Liver (tissue), 9 donors: ENCODE results near the gene GAS2. TPM values are rescaled to one million over a fixed set of nuclear protein-coding genes. Genes with fewer than 3 reads are reported as not detected.

Experiments used
- DNase-seq: peaks from one replicate; pipeline ENCODE4 v3.0.0-alpha.2; 2017; ENCODE audit warnings: low spot score
- H3K27ac ChIP-seq, 2 donors: one replicate each; pipeline ENCODE4 v1.7.0; 2013; ENCODE audit warnings: inconsistent platforms in 2 of 2, low read length in 2 of 2, control low read depth in 1 of 2, low read depth in 1 of 2, mild to moderate bottlenecking in 1 of 2
- H3K27me3 ChIP-seq, 4 donors: one replicate each; pipeline versions ENCODE4 v1.6.1 to v1.7.0; 2013; ENCODE audit warnings: low read length in 3 of 4, inconsistent platforms in 1 of 4, mild to moderate bottlenecking in 1 of 4, moderate library complexity in 1 of 4; ENCODE audit not compliant: control insufficient read depth in 4 of 4, insufficient read depth in 4 of 4
- H3K36me3 ChIP-seq, 4 donors: one replicate each; pipeline versions ENCODE4 v1.6.1 to v1.7.0; 2013; ENCODE audit warnings: low read length in 3 of 4, mild to moderate bottlenecking in 3 of 4, low read depth in 1 of 4, moderate library complexity in 1 of 4; ENCODE audit not compliant: control insufficient read depth in 4 of 4, insufficient read depth in 3 of 4
- H3K4me1 ChIP-seq, 4 donors: one replicate each; pipeline versions ENCODE4 v1.6.1 to v1.7.0; 2013; ENCODE audit warnings: low read length in 3 of 4, mild to moderate bottlenecking in 3 of 4, moderate library complexity in 1 of 4; ENCODE audit not compliant: control insufficient read depth in 4 of 4, insufficient read depth in 4 of 4
- H3K4me3 ChIP-seq, 3 donors: one replicate each; pipeline versions ENCODE4 v1.6.1 to v1.7.0; 2013; ENCODE audit warnings: low read length in 3 of 3, control low read depth in 1 of 3, low read depth in 1 of 3, mild to moderate bottlenecking in 1 of 3
- H3K9ac ChIP-seq, 2 donors: one replicate each; pipeline ENCODE4 v1.7.0; 2013; ENCODE audit warnings: low read length in 2 of 2, mild to moderate bottlenecking in 2 of 2, moderate library complexity in 2 of 2, control low read depth in 1 of 2, low read depth in 1 of 2
- H3K9me3 ChIP-seq, 4 donors: one replicate each; pipeline versions ENCODE4 v1.6.1 to v1.7.0; 2013; ENCODE audit warnings: low read length in 3 of 4; ENCODE audit not compliant: control insufficient read depth in 4 of 4
- CTCF ChIP-seq: fragments of 150-350 bp; IDR thresholded peaks from 2 replicates; pipeline ENCODE4 v1.5.1; 2017; ENCODE audit warnings: improper control_type of control experiment, low read depth, low read length; ENCODE audit not compliant: missing input control
- EGR1 ChIP-seq, 2 donors: IDR thresholded peaks; 2 replicates each; pipeline ENCODE4 v1.6.1; 2016 to 2018; ENCODE audit warnings: antibody characterized with exemption in 2 of 2, low read depth in 2 of 2
- FOXA1 ChIP-seq: IDR thresholded peaks from 2 replicates; pipeline ENCODE4 v1.6.1; 2016; ENCODE audit warnings: antibody characterized with exemption
- FOXA2 ChIP-seq: IDR thresholded peaks from 2 replicates; pipeline ENCODE4 v1.6.1; 2016; ENCODE audit warnings: antibody characterized with exemption
- GABPA ChIP-seq, 2 donors: IDR thresholded peaks in 1 of 2; conservative IDR thresholded peaks in 1 of 2; 2 replicates each; pipeline ENCODE4 v1.6.1; 2016; ENCODE audit warnings: antibody characterized with exemption in 2 of 2, mild to moderate bottlenecking in 1 of 2, moderate library complexity in 1 of 2
- HNF4G ChIP-seq: IDR thresholded peaks from 2 replicates; pipeline ENCODE4 v1.6.1; 2016; ENCODE audit warnings: antibody characterized with exemption
- JUND ChIP-seq, 2 donors: IDR thresholded peaks; 2 replicates each; pipeline ENCODE4 v1.6.1; 2016; ENCODE audit warnings: antibody characterized with exemption in 2 of 2
- MAX ChIP-seq: IDR thresholded peaks from 2 replicates; pipeline ENCODE4 v1.6.1; 2016; ENCODE audit warnings: antibody characterized with exemption
- RAD21 ChIP-seq, 2 donors: IDR thresholded peaks; 2 replicates each; pipeline ENCODE4 v1.6.1; 2016; ENCODE audit warnings: antibody characterized with exemption in 2 of 2, mild to moderate bottlenecking in 2 of 2
- REST ChIP-seq: IDR thresholded peaks from 2 replicates; pipeline ENCODE4 v1.6.1; 2016; ENCODE audit warnings: antibody characterized with exemption, mild to moderate bottlenecking
- RXRA ChIP-seq, 2 donors: IDR thresholded peaks; 2 replicates each; pipeline ENCODE4 v1.6.1; 2017 to 2018; ENCODE audit warnings: antibody characterized with exemption in 2 of 2, mild to moderate bottlenecking in 1 of 2
- SP1 ChIP-seq: IDR thresholded peaks from 2 replicates; pipeline ENCODE4 v1.6.1; 2018; ENCODE audit warnings: antibody characterized with exemption, mild to moderate bottlenecking
- TAF1 ChIP-seq: conservative IDR thresholded peaks from 2 replicates; pipeline ENCODE4 v1.6.1; 2016; ENCODE audit warnings: antibody characterized with exemption, mild to moderate bottlenecking
- YY1 ChIP-seq: IDR thresholded peaks from 2 replicates; pipeline ENCODE4 v1.6.1; 2016; ENCODE audit warnings: antibody characterized with exemption, mild to moderate bottlenecking
- ZBTB33 ChIP-seq: IDR thresholded peaks from 2 replicates; pipeline ENCODE4 v1.6.1; 2016; ENCODE audit warnings: antibody characterized with exemption
- WGBS: extraction: QIAGEN DNeasy Blood & Tissue Kit; methylation state at CpG from one replicate; pipeline ENCODE4 v1.1.7; 2013; 5-methylcytosine and 5-hydroxymethylcytosine counted together
- polyA plus RNA-seq, 2 donors: library from polyadenylated mRNA; stranded (reverse) in 1 of 2; unstranded in 1 of 2; fragments of 200-250 nt in 1 of 2; fragments of >200 nt in 1 of 2; fragmentation: Nextera tagmentation in 1 of 2; extraction: Ambion mirVana in 1 of 2; gene quantifications; one replicate each; pipeline versions ENCODE4 v1.2.1 to v1.2.3, GENCODE V29; 2013 to 2015
- total RNA-seq, 2 donors: library from RNA; depleted of rRNA; stranded (reverse); fragments of >200 nt; gene quantifications; one replicate each; pipeline ENCODE4 v1.2.3, GENCODE V29; 2014
- donor health status: healthy.
- donor health status: healthy.
- donor health status: healthy.
- donor health status: healthy.
- donor health status: healthy.

Gene GAS2
- total and polyA plus RNA-seq, 4 donors, result 13.4 to 75.6 (median 42.3) TPM

- Histone ChIP-seq H3K9me3 (no peaks in the 10 kb centered on the region), H3K36me3 (peaks cover 0 to 5% (median 0%) of the 10 kb centered on the region in 4 donors), H3K27me3 (no peaks in the 10 kb centered on the region), H3K9ac (no peak overlapping the region), H3K27ac (no peak overlapping the region), H3K4me1 (no peaks in the 10 kb centered on the region), H3K4me3 (no peak overlapping the region)
- WGBS, result 93% methylated on average over 3 of the region's 3 CpGs
- no peak for TF ChIP-seq EGR1 (IDR thresholded peaks at IDR 0.05; ENCODE audit: low read depth in 2 of 2)
- no peak for TF ChIP-seq JUND (IDR thresholded peaks at IDR 0.05)
- TF ChIP-seq YY1, result no peak
- DNase-seq, result no peak
Measured at GRCh38 chr11:22723274-22723673, 56.9 kb downstream of the GAS2 start.

- no peak for TF ChIP-seq SP1
- no peak for TF ChIP-seq ZBTB33
- no peak for TF ChIP-seq RXRA (IDR thresholded peaks at IDR 0.05)
- TF ChIP-seq YY1, result no peak
- no peak for TF ChIP-seq CTCF
- TF ChIP-seq HNF4G, result no peak
- TF ChIP-seq RAD21 (IDR thresholded peaks at IDR 0.05), result no peak
- TF ChIP-seq TAF1, result no peak
- TF ChIP-seq JUND (IDR thresholded peaks at IDR 0.05), result no peak
- no peak for TF ChIP-seq FOXA1
- TF ChIP-seq REST, result no peak
- TF ChIP-seq MAX, result no peak
- no peak for TF ChIP-seq FOXA2
- no peak for TF ChIP-seq EGR1 (IDR thresholded peaks at IDR 0.05; ENCODE audit: low read depth in 2 of 2)
- no peak for TF ChIP-seq GABPA (IDR thresholded peaks at IDR 0.05 in 1 of 2, conservative IDR thresholded peaks at IDR 0.05 in 1 of 2)
- WGBS, result 74% methylated on average over 3 of the region's 3 CpGs
Measured at GRCh38 chr11:22725079-22725478, 58.7 kb downstream of the GAS2 start.

More at GRCh38 chr11:22725079-22725478, 58.7 kb downstream of the GAS2 start:
- DNase-seq, result no peak
- Histone ChIP-seq H3K4me3 (no peak overlapping the region), H3K27me3 (no peaks in the 10 kb centered on the region), H3K27ac (no peak overlapping the region), H3K9ac (no peak overlapping the region), H3K36me3 (peaks cover 0 to 5% (median 0%) of the 10 kb centered on the region in 4 donors), H3K9me3 (no peaks in the 10 kb centered on the region), H3K4me1 (no peaks in the 10 kb centered on the region)
